NCI-H2107 (cell line): ENCODE measurements around the gene SERPINA12.
"Not testable (repeated sequence)": the region's sequence is repeated elsewhere in the genome, so short reads cannot be mapped to it uniquely, and the experiment has no call there.

Source experiments
- DNase-seq: peaks from one replicate; lab custom pipeline; 2025; lab: John Stamatoyannopoulos, UW

Gene SERPINA12

DNA sequence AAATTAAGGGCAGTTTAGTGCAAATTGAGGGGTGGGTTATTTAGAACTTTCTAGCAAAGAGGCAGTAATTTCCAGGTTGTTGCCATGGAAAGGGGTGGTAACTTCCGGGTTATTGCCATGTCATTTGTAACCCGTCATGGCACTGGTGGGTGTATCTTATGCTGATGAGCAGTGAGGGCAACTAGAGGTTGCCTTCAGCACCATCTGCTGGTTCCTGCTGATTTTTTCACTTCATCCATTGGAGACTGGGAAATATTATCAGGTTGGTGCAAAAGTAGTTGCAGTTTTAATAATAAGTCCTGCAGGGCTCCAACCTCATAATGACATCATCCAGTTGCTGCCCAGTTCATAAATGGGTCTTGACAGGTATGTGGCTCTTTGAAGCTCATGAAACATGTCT lies 27.6 kb upstream of the SERPINA12 start:
- no peak for DNase-seq

DNA sequence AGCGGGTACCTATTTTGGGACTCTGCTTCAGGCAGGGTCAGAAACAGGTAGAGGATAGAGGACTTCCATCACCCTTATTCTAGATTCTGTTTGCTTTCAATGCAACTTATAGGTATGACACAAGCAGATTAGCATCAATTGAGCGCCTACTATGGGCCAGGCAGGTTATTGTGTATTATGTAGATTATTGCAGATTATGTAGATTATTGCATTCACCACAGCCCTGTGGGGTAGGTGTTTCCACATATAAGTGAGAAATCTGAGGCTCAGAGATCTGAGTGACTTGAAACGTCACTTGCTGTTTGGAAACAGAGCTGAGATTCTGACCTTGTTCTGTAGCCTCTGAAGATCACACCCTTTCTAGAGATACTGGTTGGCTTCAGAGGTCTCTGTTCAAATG lies 26.2 kb upstream of the SERPINA12 start:
- DNase-seq: no peak

DNA sequence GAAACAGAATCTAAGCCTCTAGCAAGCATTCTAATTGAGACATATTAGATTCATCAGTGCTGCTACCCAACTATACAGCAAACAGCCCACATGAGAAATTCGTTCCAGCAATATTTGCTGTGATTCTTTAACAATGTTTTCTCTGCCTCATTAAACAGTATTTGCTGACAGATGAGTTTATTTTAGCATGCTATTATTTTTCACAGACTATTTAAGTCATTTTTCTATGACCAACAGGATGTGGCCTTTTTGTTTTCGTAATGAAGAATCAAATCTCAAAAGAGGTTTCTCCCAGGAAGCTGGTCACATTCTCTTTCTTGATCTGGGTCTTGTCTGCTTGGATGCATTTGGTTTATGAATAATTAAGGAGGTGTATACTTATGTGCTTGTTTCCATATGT lies 23.2 kb upstream of the SERPINA12 start:
- no peak for DNase-seq

DNA sequence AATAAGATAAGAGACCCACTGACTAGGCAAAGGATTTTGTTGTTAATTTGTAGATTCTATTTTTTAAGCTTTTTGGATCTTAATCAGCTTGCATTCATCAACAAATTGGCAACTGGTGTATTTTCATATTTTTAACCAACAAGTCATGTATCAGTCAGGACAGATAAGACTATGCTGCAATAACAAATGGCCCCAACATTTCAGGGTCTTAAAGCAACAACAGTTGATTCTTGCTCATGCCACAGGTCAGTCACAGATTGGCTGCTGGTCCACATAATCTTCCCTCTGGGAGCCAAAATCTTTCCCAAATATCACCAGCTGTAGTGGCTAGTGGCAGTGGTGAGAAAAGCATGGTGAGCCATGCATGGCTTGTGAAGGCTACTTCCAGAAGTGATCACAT lies 21.9 kb upstream of the SERPINA12 start:
- no peak for DNase-seq

DNA sequence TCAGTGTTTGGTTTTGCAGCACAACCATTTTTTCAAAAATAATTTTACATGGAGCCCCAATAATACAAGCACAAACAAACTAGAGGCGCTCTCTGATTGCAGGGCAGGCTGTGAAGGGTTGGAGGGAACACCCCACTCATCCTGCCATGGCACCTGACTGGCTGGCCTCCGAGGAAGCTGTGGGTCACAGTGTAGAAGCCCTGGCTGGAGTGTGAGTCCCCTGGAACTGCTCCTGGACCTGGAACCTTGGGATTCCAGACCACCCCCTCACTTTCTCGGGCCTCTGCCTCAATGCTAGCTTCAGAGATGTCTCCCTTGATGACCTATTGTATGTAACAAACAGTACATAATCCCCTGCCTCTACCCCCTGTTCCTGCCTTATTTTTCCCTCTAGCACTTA lies 14.8 kb upstream of the SERPINA12 start:
- no peak for DNase-seq

DNA sequence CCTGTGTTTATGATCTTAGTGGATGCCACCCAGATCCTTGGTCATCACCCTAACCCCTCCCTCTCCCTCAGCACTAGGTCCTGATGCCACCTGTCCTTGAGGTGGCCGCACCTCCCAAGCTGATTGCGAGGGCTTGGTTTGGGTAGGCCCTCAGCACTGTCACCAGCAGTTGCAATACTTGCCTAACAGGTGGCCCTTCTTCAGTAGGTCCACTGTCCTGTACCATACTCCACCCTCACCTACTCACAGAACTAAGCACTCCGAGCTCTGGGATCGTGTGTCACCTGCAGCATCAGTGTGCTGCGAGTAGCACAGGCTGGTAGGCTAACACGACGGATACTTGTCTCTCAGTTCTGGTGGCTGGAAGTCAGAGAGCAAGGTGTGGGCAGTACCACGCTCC lies 14.0 kb upstream of the SERPINA12 start:
- DNase-seq: no peak

DNA sequence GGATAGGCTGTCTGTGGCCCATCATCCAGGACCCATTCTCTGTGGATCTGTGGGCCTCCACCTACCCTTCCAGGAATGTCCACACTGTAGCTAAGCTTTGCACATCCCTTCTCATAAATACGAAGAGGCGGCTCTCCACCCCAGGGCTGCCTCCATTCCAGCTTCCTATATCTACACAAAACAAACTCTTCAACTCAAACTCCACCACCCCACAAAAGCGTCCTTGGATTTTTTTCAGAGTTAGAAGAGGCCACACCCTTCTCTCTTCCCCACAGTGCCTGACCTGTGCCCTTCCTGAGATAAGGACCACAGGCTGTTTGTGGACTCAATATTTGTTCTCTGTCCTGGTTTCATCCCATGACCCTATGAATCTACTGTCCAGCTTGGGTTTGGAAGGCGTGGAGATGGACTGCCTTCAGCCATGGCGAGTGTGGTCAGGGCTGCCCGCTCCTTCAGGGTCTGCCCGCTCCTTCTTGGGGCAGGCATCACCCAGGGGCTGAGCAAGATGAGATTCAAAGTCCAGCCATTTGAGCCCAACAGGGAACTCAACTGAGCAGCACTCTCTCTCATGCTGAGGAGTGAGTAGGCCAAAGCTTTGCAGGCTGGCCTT lies 13.0 kb upstream of the SERPINA12 start:
- DNase-seq: no peak

DNA sequence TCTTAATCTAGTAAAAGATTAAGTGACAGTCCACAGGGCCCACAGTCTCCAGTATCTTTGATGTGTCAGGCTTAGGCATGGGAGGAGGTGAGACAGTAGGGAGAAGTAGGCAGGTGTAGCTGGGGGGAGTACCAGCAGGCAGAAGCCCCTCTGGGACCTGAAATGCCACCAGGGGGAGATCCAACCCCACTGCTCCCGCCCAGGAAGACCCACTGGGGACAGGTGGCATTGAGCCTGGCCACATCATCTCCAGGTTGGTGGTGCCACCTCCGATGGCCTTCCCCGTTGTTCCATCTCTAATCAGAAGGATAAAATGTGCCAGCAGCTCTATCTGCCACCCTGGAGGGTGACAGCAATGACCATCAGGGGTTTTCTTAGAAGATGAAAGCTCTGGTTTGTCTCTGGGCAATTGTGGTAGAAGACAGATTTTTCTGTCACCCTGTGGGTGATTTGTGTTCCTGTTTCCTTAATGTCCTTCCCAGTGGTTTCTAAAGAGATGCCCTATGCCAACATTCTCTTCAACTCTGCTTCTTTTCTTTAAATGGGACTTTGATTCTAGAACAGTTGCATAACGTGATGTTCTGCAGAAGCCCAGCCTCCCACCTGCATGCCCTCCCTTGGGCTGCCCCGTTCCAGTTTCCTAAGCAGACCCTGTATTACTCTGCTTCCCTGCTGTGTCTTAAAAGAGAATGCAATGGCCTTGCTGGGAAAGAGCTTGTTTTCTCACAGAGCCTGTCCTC lies 12.3 kb upstream of the SERPINA12 start:
- no peak for DNase-seq

DNA sequence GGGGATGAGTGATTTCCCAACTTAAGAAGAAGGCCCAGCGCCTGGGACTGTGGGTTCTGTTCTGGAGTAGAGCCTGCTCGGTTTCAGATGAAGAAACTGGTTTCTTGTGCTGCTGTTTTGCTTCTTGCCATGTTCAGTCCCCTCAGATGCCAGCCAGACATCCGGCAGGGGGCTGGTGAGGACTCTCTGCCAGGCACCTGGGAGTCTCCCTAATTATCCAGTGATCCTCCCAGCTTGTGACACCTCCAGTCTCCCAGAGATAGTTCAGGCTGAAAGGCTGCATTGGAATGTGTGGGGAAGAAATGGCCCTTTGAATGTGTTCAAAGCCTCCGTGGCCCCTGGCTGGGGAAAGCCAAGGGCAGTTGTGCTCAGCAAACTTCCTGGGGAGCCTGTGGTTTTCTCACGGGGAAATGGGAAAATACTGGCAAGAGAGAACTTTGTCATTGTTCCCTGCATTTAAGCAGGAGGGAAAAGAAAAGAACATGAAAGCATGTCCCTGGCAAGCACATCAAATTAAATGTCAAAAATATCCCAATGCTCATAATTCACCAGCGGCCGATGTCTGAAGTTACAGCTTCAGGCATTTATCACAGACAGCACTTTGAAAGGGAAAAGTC lies 8.5 kb upstream of the SERPINA12 start:
- DNase-seq: no peak

DNA sequence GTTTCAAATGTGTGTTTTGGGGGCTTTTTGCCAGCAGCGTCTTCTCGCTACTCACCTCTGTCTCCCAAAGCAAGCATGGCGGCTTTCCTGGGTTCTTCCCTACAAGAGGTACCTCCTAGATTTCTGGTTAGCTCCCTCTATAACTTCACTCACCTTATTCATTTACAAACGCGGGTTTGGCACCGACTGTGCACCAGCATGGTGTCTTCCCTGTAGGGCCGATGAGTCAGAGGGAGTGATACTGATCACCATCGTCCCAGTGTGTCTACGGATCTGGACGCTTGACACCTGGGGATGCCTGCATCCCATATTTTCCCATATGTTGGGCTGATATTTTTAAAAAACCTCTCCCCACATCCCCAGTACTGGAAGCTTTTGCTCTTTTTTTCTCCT lies 8.0 kb upstream of the SERPINA12 start:
- DNase-seq: no peak

DNA sequence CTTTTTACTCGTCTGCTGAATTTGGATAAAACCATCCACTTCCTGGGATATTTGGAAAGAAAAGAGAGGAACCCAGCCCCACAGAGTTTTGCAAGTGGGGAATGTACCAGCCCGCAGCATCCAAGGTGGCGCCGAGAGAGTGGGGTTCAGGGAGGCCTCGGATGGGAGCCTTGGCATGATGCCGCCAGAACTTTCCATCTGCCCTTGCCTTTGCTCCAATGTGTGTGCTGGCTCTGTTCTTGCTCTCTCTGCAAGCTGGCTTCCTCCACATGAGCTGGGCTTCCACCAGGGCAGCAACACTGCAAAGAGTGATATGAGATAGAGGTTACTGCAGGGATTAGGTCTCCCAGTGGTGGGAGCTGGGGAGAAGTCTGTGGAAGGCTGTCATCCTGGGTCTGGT lies 6.6 kb upstream of the SERPINA12 start:
- DNase-seq: no peak

DNA sequence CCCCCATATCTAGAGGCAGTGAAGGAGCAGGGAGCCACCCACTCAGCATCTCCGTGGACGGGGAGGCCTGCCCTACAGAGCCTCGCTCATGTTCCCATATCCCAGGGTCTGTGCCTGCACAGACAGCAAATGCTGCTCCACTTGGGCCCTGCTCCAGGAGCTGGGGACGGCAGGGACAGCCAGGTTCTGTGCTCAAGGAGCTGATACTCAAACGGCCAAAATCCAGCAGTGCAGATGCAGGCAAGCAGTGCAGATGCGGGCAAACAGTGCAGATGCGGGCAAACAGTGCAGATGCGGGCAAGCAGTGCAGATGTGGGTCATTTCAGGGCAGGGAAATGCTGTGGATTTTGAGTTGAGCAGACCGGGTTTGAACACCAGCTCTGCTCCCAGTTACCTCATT lies 6.2 kb upstream of the SERPINA12 start:
- DNase-seq: no peak

DNA sequence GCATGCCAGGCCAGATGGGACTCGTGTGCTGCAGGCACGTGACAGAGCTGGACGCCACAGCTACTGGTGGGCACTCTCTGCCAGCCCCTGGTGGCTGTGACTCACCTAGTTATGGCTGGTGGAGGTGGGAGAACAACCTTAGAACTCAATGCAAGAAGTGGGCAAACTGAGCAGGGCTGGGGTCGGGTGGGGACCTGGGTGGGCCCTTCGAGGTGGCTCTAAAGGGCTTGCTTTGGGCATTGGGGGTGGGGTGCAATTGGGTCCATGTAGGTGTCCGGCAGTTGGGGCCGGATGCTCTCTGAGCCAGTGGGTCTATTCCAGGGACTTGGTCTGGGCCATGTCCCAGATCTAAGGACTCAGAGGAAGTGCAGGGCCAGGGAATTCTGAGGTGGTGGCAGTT lies 5.1 kb upstream of the SERPINA12 start:
- DNase-seq: no peak

DNA sequence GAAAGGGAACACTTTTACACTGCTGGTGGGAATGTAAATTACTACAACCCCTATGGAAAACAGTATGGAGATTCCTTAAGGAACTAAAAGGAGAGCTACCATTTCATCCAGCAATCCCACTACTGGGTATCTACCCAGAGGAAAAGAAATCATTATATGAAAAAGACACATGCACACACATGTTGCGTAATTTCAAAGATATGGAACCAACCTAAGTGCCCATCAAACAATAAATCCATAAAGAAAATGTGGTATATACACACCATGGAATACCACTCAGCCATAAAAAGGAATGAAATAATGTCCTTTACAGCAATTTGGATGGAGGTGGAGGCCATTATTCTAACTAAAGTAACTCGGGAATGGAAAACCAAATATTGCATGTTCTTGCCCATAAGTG lies 1.2 kb upstream of the SERPINA12 start:
- not testable (repeated sequence) for DNase-seq

DNA sequence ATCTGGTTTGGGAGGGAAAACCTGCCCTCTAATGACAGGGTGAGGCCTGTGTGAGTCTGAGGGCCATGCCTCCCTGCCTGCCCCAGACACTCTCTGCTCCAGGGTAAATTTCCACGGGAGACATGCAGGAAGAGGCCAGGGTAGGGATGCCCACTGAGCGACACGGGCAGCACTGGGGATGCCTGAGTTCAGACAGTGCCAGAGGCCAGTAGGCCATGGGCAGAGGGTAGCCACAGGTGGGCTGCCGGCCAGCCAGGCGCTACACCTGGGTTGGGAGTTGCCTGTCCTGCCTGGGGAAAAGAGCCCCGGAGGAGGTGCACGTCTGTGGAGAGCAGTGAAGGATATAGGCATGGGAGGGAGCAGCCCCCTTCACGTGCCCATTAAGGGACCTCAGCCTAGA lies 3.6 kb downstream of the SERPINA12 start:
- DNase-seq: no peak

DNA sequence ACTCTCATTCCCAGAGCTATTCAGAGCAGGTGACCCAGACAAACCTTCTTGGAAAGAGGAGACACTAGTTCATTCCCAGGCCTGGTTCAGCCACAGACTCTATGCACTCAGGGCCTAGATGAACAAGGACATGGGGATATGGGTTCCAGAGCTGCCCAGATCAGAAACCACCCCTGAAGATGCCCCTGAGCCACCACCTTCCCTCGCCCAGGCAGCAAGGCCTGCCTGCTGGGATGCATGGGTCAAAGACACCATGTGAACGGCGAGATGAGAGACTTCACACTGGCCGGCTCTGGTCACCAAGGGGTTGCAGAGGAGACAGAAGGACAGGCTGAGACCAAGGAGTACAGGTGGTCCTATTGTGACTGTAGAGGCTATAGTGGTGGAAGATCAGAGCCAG lies 4.1 kb downstream of the SERPINA12 start:
- no peak for DNase-seq

DNA sequence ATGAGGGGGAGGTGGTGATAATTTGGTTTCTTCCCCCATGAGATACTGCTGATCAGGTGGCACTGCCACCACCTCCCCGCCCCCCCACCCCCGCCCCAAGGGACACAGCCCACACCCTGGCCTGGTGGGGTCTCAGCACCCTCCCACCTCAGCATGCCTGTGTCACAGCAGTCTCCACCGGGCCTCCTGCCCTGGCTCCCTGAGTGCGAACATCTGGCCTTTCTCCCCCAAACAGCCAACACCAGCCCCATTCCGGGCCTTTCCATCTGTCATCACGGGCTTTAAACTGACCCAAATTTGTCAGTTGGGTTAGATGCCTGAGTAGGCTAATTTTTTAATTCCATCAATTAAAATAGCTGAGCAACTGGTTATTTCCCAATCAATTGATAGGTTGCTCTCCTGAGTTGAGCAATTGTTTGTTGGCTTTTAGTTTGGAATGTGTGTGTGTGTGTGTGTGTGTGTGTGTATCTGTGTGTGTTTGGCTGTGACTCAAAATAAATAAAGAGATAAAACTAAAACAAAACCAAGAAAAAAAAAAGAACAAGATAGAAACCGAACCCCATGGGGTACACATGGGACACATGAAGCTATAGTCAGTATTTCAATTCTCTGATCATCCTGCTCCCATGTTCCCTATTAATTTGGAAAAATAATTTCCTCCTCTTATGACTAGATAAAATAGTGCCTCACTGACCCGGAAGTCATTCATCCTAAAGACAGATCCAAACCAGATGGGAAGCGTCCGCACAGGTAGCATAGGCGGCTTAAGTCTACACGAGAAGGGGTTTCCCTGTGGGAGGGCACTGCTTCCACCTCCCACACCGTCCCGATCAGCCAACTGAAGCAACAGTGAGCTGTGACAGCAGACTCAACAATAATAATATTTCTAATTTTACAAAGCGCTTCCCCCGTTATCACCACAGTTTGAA lies 7.4 kb downstream of the SERPINA12 start:
- no peak for DNase-seq

DNA sequence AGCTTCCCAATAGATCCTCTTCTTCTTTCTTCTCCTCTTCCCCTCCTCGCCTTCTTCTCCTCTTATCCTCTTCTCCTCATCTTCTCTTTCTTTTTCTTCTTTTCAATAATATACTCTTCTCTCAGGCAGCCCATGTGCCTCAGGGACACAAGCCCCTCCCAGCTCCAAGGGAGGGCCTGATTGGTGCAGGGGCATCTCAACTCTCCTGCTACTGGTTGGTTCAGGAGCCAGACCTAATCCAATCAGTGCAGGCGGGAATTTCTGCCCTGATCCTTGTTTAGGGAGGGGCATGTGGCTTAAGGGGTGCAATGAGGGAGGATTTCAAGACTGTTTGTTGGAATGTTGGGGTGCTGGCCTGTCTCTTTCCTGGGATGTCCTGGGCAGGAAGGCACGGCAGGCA lies 9.0 kb downstream of the SERPINA12 start:
- no peak for DNase-seq

DNA sequence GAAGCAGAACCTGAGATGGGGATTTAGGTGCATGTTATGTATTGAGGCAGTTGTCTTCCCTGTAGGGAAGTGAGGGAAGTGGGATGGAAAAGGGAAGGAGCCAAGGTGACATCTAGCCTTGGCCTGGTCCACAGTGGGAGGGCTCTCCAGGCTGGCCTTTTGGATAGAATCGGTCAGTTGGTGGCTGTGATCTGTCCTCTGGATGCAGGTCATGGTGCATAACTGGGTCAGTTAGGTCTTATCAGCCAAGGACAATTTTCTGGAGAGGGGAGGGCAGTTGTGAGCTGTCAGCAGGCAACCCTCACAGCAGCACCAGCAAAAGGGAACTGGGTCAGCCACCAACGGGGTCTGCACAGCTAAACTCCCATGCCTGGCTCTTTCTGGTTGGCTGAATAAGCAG lies 9.6 kb downstream of the SERPINA12 start:
- no peak for DNase-seq

DNA sequence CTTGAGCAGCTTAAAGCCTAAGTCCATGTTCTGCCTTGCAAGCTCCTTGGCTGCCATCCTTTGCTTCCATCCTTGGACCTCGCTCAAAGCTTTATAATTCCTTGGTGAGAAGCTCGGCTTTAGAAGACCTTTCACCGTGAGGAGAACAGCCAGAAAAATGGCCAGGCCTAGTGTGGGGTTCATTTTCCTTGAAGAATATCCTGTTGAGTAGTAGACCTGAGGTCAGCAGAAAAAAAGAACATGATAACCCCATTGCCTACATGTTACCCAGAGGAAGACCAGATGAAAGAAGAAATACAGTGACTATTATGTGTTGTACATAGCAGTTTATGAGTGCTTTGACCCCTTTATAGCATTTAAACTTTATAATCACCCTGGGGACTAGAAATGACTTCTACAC lies 11.1 kb downstream of the SERPINA12 start:
- no peak for DNase-seq

DNA sequence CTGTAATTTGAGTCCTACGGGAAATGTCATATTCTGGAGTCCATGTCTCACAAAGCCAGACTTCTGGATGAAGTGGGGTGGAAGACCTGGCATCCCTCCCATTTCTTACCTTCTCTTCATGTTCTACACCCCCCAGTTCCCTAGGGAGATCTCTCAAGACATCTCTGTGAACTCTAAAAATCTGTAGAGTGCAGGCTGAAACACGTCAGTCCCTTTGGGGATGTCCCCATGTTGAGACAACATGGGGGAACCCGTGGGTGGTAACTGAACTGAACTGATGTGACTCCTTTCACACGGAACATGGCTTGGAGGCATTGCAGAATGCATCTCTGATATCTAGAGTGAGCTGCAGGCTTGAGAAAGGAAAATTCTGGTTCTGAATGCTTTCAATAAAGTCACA lies 15.2 kb downstream of the SERPINA12 start:
- DNase-seq: no peak

DNA sequence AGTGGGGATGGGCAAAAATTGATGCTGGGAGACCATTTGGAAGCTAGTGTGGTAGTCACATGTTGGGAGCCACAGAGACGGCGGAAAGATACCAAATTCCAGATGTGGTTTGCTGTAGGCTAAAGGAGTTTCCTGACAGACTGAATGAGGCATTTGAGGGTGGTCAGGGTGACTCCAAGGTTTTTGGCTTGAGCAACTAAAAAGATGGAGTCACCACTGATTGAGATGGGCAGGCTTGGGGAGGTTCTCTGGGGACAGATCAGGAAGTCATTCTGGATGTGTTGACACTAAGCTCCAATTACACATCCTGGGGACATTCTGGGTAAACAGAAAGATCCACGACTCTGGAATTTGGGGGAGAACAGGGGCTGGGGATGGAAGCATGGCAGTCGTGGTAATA lies 17.8 kb downstream of the SERPINA12 start:
- DNase-seq: no peak

DNA sequence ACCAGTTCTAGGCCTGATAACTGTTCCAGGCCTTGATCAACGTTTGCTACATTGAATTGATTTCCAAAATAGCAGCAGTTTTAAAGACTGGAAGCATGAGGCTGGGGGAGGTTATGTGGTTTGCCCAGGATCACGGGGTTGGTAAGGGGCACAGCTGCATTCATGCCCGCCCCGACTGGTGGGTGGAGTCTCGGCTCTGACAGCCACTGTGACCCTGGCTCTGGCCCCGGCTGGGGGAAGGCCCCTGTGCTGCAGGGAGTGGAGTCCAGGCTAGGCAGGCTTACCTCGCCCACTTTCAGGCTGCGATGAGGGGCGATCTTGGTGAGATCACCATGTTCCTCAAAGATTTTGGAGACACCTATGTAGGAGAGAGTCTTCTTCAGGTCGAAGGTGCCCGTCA lies 19.9 kb downstream of the SERPINA12 start:
- DNase-seq: no peak
